AG08395 (cell line): ENCODE measurements around the gene GUCY2D.
A peak's percentile ranks its signal among the peaks of the same experiment; 100 is the strongest.

Source experiments
- DNase-seq: peaks from one replicate; pipeline ENCODE4 v3.0.0; 2012; ENCODE audit warnings: mixed read lengths, low spot score

Gene GUCY2D

GRCh38 chr17:7992516-7992915 lies 9.9 kb upstream of the GUCY2D start:
- DNase-seq: peak; percentile 52

- no peak for DNase-seq
Measured at GRCh38 chr17:7992924-7993323, 9.5 kb upstream of the GUCY2D start.

- no peak for DNase-seq
Measured at GRCh38 chr17:7993972-7994589, 8.3 kb upstream of the GUCY2D start.

GRCh38 chr17:7995724-7996123 lies 6.7 kb upstream of the GUCY2D start:
- no peak for DNase-seq

GRCh38 chr17:7997186-7997585 lies 5.2 kb upstream of the GUCY2D start:
- no peak for DNase-seq

GRCh38 chr17:8002721-8003593 lies 542 bp downstream of the GUCY2D start:
- no peak for DNase-seq

- DNase-seq: no peak
Measured at GRCh38 chr17:8003594-8004181, 1.3 kb downstream of the GUCY2D start.

- DNase-seq: peak; percentile 30
Measured at GRCh38 chr17:8004899-8005298, 2.5 kb downstream of the GUCY2D start.

- DNase-seq: peak; percentile 40
Measured at GRCh38 chr17:8005357-8005756, 2.9 kb downstream of the GUCY2D start.

GRCh38 chr17:8005967-8006730 lies 3.7 kb downstream of the GUCY2D start:
- DNase-seq: no peak

GRCh38 chr17:8006836-8007680 lies 4.6 kb downstream of the GUCY2D start:
- DNase-seq: no peak

GRCh38 chr17:8007836-8008235 lies 5.4 kb downstream of the GUCY2D start:
- DNase-seq: no peak

- DNase-seq: no peak
Measured at GRCh38 chr17:8012045-8012580, 9.7 kb downstream of the GUCY2D start.

GRCh38 chr17:8012996-8013640 lies 10.7 kb downstream of the GUCY2D start:
- no peak for DNase-seq

- no peak for DNase-seq
Measured at GRCh38 chr17:8013731-8014557, 11.5 kb downstream of the GUCY2D start.

GRCh38 chr17:8014558-8014850 lies 12.1 kb downstream of the GUCY2D start:
- DNase-seq: no peak

GRCh38 chr17:8015236-8015956 lies 13.0 kb downstream of the GUCY2D start:
- no peak for DNase-seq

GRCh38 chr17:8015957-8016631 lies 13.7 kb downstream of the GUCY2D start:
- DNase-seq: no peak
